ENCODE results near the gene RAPGEF5.

RAPGEF5 gene

GRCh38 chr7:22146961-22147512 lies 209.9 kb downstream of the RAPGEF5 start:
- no peak for DNase-seq

GRCh38 chr7:22144950-22145349 lies 212.0 kb downstream of the RAPGEF5 start:
- DNase-seq: no peak

- DNase-seq: no peak
Measured at GRCh38 chr7:22143491-22143890, 213.5 kb downstream of the RAPGEF5 start.

GRCh38 chr7:22142572-22142971 lies 214.4 kb downstream of the RAPGEF5 start:
- no peak for DNase-seq

- DNase-seq: no peak
Measured at GRCh38 chr7:22141355-22141754, 215.6 kb downstream of the RAPGEF5 start.

- no peak for DNase-seq
Measured at GRCh38 chr7:22140578-22140977, 216.4 kb downstream of the RAPGEF5 start.

- no peak for DNase-seq
Measured at GRCh38 chr7:22138886-22139285, 218.1 kb downstream of the RAPGEF5 start.

GRCh38 chr7:22138106-22138505 lies 218.8 kb downstream of the RAPGEF5 start:
- DNase-seq: no peak

- no peak for DNase-seq
Measured at GRCh38 chr7:22137466-22137865, 219.5 kb downstream of the RAPGEF5 start.

GRCh38 chr7:22137026-22137425 lies 219.9 kb downstream of the RAPGEF5 start:
- DNase-seq: no peak

GRCh38 chr7:22129819-22130580 lies 227.0 kb downstream of the RAPGEF5 start:
- no peak for DNase-seq

GRCh38 chr7:22129166-22129565 lies 227.8 kb downstream of the RAPGEF5 start:
- no peak for DNase-seq

- DNase-seq: no peak
Measured at GRCh38 chr7:22128528-22128920, 228.4 kb downstream of the RAPGEF5 start.

- DNase-seq: no peak
Measured at GRCh38 chr7:22127835-22128527, 229.0 kb downstream of the RAPGEF5 start.

- no peak for DNase-seq
Measured at GRCh38 chr7:22125436-22125835, 231.5 kb downstream of the RAPGEF5 start.

GRCh38 chr7:22124941-22125340 lies 232.0 kb downstream of the RAPGEF5 start:
- no peak for DNase-seq

GRCh38 chr7:22123139-22123538 lies 233.8 kb downstream of the RAPGEF5 start:
- no peak for DNase-seq

GRCh38 chr7:22121702-22122474 lies 235.1 kb downstream of the RAPGEF5 start:
- no peak for DNase-seq

GRCh38 chr7:22120391-22121053 lies 236.4 kb downstream of the RAPGEF5 start:
- no peak for DNase-seq

- DNase-seq: no peak
Measured at GRCh38 chr7:22117222-22117621, 239.7 kb downstream of the RAPGEF5 start.

GRCh38 chr7:22116451-22117030 lies 240.4 kb downstream of the RAPGEF5 start:
- DNase-seq: no peak

GRCh38 chr7:22115689-22116088 lies 241.3 kb downstream of the RAPGEF5 start:
- no peak for DNase-seq

Measured in NCI-H1092 treated with DMSO at 0.1 percent for 48 hours (cell line).